ENCODE measurements around the gene OR10Z1.

OR10Z1 gene

DNA sequence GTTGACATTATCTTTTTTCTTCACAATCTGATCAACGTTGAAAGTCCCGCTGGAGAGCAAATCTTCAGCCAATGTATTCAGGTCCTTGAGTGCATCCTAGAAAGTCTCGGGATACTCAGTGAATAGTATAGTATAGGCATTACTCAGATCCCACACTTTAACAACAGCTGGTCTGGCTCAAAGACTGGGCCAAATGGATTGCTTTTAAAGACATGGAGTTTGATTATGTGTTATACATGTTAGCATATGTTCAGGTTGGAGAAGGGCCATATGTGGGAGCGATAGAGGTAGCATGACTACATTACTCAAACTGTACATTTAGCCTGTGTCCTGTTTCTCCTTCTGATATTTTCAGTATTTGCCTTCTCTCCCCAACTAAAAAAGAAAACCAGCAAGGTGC lies 33.1 kb downstream of the OR10Z1 start:
- no peak for DNase-seq (ENCODE audit: low read depth in 1 of 2, low spot score in 1 of 2)
- in situ Hi-C loops (cut with HindIII; ENCODE audit: low pct_unique_long_range_greater_than_20kb, low sequenced_read_pairs): no loop called here
- TF ChIP-seq JUND (IDR thresholded peaks at IDR 0.05; ENCODE audit: low read depth): no peak

DNA sequence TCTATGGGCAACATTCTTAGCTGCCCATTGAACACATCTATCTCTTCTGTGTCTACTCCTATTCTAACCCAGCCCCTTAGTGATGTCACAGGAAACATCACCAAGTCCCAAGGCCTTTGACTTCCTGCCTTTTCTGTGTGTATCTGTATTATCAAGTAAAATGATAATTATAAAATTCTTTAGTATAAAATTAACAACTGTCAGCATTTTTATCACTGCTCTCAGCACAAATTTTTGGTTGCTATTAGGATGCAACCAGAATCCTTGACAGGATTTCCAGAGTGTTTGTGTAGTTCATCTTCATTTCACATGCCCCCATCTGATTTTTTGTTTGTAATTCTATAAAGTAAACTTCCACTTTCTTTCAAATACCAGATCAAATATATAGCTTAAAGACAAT lies 33.8 kb downstream of the OR10Z1 start:
- DNase-seq (ENCODE audit: low read depth in 1 of 2, low spot score in 1 of 2): no peak
- in situ Hi-C loops (cut with HindIII; ENCODE audit: low pct_unique_long_range_greater_than_20kb, low sequenced_read_pairs): no loop called here
- TF ChIP-seq JUND (IDR thresholded peaks at IDR 0.05; ENCODE audit: low read depth): no peak

DNA sequence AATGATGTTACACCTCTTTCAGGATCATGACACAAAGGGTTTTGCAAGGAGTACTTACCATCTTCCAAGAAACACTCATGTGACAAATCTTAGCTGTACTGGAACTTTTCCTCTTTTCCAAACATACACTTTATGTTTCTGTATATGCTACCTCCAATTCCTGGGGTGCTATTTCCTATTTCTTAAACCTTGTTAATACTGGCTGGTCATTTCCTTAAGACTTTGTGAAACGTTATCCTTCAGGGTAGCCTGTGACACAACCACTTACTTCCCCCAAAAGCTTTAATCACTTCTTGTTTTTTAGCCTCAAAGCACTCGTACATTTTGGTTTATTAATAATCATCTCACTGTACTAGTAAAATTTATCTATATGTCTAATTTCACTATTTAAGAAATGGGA lies 39.4 kb downstream of the OR10Z1 start:
- TF ChIP-seq JUND (IDR thresholded peaks at IDR 0.05; ENCODE audit: low read depth): no peak
- no peak for DNase-seq (ENCODE audit: low read depth in 1 of 2, low spot score in 1 of 2)
- in situ Hi-C loops (cut with HindIII; ENCODE audit: low pct_unique_long_range_greater_than_20kb, low sequenced_read_pairs): no loop called here

- in situ Hi-C loops (cut with HindIII; ENCODE audit: low pct_unique_long_range_greater_than_20kb, low sequenced_read_pairs): no loop called here
- no peak for TF ChIP-seq JUND (IDR thresholded peaks at IDR 0.05; ENCODE audit: low read depth)
Observed at GRCh38 chr1:158646465-158646864, 41.4 kb downstream of the OR10Z1 start.

GRCh38 chr1:158649052-158649451 lies 44.0 kb downstream of the OR10Z1 start:
- TF ChIP-seq JUND (IDR thresholded peaks at IDR 0.05; ENCODE audit: low read depth): no peak
- in situ Hi-C loops (cut with HindIII; ENCODE audit: low pct_unique_long_range_greater_than_20kb, low sequenced_read_pairs): no loop called here
- DNase-seq (ENCODE audit: low read depth in 1 of 2, low spot score in 1 of 2): no peak

More at GRCh38 chr1:158646465-158646864, 41.4 kb downstream of the OR10Z1 start:
- no peak for DNase-seq (ENCODE audit: low read depth in 1 of 2, low spot score in 1 of 2)

DNA sequence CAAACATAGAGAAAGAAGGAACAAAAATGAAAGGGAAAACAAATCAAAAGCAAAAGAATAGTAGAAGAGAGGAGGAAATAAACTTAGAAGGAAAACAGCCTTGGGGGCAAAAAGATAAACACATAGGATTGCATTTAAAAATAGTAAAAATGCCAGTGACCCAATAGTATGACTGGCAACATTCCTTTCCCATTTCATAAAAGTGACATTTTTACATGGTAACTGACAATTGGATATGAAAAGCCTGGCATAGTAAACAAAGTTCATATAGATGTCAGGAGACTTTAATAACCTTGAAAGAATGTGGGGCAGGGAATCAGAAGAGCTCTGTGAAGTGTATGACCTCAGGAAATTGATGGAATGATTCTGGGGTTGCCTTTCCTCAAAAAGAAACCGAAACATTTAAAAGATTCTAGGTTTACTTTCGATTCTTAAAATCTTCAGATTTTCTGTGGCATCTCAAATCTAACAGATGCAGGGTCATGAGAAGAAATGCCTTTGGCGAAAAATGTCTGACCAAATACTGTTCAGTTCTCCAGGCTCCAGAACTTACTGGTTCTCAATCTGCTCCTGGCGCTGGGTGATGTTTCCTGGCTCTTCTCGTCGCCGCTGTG lies 47.8 kb downstream of the OR10Z1 start:
- no peak for TF ChIP-seq JUND (IDR thresholded peaks at IDR 0.05; ENCODE audit: low read depth)
- DNase-seq (ENCODE audit: low read depth in 1 of 2, low spot score in 1 of 2): peak in 1 of 2 experiments; percentile 18
- in situ Hi-C loops (cut with HindIII; ENCODE audit: low pct_unique_long_range_greater_than_20kb, low sequenced_read_pairs): no loop called here

DNA sequence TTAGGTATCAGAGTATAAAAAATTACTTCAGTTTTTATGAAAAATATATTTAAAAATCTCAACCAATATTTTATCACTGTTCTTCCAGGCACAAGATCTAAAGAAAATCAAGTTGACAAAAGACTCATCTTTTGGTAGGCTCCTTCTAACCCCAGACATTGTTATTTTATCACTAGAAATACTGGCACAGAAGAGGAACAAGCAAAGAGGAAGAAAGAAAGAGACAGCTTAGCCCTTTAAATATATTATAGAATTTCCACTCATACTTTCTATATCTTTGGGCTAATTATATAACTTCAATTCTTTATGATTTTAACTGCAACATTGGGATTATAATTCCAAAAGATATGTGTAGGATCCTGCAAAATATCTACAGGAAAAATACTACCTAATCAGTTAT lies 49.0 kb downstream of the OR10Z1 start:
- DNase-seq (ENCODE audit: low read depth in 1 of 2, low spot score in 1 of 2): no peak
- in situ Hi-C loops (cut with HindIII; ENCODE audit: low pct_unique_long_range_greater_than_20kb, low sequenced_read_pairs): no loop called here
- TF ChIP-seq JUND (IDR thresholded peaks at IDR 0.05; ENCODE audit: low read depth): no peak

DNA sequence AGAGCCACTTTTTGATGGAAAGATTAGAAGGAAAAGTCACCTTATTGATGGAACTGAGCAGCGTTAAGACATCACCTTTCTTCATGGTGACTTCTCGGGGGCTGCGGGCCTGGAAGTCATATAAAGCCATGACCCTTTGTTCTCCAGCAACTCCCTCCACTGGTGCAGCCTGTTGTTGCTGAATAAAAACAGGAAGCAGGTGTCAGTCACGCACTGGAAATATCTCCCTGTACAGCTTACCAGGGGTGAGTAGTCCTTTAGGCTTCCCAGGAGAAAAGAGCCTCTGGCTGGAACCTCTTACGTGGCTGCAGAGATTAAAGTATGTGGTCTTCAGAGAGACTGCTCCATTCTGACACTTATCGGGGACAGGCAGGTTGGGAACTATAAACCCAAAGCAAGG lies 49.5 kb downstream of the OR10Z1 start:
- TF ChIP-seq JUND (IDR thresholded peaks at IDR 0.05; ENCODE audit: low read depth): no peak
- in situ Hi-C loops (cut with HindIII; ENCODE audit: low pct_unique_long_range_greater_than_20kb, low sequenced_read_pairs): no loop called here
- peak in 1 of 2 experiments; percentile 19 for DNase-seq (ENCODE audit: low read depth in 1 of 2, low spot score in 1 of 2)
